ENCODE results near the gene ZBTB34.

Gene ZBTB34

GRCh38 chr9:126864771-126865170, 4.3 kb downstream of the ZBTB34 start:
- no peak for TF ChIP-seq CTCF (IDR thresholded peaks at IDR 0.05; ENCODE audit: low read depth, low read length)
- no peak overlapping the region for H3K4me3 ChIP-seq (ENCODE audit: low read depth, low read length)

GRCh38 chr9:126869368-126869767, 8.9 kb downstream of the ZBTB34 start:
- no peak overlapping the region for H3K4me3 ChIP-seq (ENCODE audit: low read depth, low read length)
- no peak for TF ChIP-seq CTCF (IDR thresholded peaks at IDR 0.05; ENCODE audit: low read depth, low read length)

- no peak overlapping the region for H3K4me3 ChIP-seq (ENCODE audit: low read depth, low read length)
These were observed 12.1 kb downstream of the ZBTB34 start for GRCh38 chr9:126872516-126872915.

GRCh38 chr9:126874546-126875314, 14.3 kb downstream of the ZBTB34 start:
- H3K4me3 ChIP-seq (ENCODE audit: low read depth, low read length), result no peak overlapping the region
- no peak for TF ChIP-seq CTCF (IDR thresholded peaks at IDR 0.05; ENCODE audit: low read depth, low read length)

More at GRCh38 chr9:126872516-126872915, 12.1 kb downstream of the ZBTB34 start:
- no peak for TF ChIP-seq CTCF (IDR thresholded peaks at IDR 0.05; ENCODE audit: low read depth, low read length)

- no peak for TF ChIP-seq CTCF (IDR thresholded peaks at IDR 0.05; ENCODE audit: low read depth, low read length)
- no peak overlapping the region for H3K4me3 ChIP-seq (ENCODE audit: low read depth, low read length)
These were observed 15.5 kb downstream of the ZBTB34 start for GRCh38 chr9:126875756-126876510.

GRCh38 chr9:126876531-126876930, 16.1 kb downstream of the ZBTB34 start:
- no peak for TF ChIP-seq CTCF (IDR thresholded peaks at IDR 0.05; ENCODE audit: low read depth, low read length)
- no peak overlapping the region for H3K4me3 ChIP-seq (ENCODE audit: low read depth, low read length)

- no peak for TF ChIP-seq CTCF (IDR thresholded peaks at IDR 0.05; ENCODE audit: low read depth, low read length)
- H3K4me3 ChIP-seq (ENCODE audit: low read depth, low read length), result no peak overlapping the region
These were observed 17.0 kb downstream of the ZBTB34 start for GRCh38 chr9:126877418-126877817.

Data from WI38 (cell line).